A549 treated with RU486 at 1 μM for 4 hours (cell line): Measurements from ENCODE around the gene EFEMP1. TPM values are rescaled to one million over a fixed set of nuclear protein-coding genes. Genes with fewer than 3 reads are reported as not detected.

Experiments used
- total RNA-seq: library from RNA; stranded (reverse); fragments of 200-300 nt; extraction: Qiagen RNA extraction; gene quantifications from 5 replicates; pipeline ENCODE4 v1.2.3, GENCODE V29; 2022; ENCODE audit warnings: low read depth

EFEMP1 gene, protein sequence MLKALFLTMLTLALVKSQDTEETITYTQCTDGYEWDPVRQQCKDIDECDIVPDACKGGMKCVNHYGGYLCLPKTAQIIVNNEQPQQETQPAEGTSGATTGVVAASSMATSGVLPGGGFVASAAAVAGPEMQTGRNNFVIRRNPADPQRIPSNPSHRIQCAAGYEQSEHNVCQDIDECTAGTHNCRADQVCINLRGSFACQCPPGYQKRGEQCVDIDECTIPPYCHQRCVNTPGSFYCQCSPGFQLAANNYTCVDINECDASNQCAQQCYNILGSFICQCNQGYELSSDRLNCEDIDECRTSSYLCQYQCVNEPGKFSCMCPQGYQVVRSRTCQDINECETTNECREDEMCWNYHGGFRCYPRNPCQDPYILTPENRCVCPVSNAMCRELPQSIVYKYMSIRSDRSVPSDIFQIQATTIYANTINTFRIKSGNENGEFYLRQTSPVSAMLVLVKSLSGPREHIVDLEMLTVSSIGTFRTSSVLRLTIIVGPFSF
- 31.1 to 51.4 TPM (median 40.9 TPM) in 5 replicates for total RNA-seq

DNA sequence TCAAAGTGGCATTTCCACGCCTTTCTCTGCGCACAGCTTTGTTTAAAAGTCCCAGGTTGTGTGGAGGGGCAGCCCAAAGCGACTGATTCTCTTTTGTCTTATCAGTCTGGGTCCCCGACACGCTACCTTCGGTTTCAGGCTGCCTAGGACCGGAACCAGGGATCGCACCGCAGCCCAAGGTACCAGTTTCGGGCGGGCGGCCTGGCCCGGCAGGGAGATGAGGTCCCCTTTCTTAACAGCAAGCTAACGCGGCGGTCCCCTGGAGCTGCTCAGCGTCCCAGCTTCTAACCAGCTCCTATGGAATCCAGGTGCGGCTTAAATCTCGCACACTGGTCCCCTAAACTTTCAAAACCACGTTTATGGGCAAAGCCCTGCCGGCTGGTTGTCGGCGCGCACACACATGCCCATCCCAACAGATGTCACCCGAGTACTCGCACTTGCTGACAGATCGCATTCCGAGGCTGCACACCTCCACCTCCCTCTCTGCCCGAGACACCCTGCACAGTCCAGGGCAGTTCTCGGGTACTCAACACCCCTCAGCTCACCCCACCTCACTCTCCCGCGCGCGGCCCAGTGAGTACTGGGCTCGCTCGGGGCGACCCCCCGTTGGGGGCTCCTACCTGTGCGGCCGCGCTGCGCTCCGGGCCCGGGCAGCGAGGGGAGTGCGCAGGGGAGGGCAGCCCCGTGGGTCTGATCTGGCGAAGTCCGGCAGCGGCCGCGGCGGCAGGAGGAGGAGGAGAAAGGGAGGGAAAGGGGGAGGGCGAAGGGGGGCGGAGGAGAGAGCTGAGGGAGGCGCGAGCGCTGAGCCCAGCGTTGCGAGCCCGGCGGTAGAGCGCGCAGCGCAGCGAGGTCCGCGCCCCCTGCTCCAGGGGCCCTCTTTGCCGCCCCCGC, at the start of gene EFEMP1:
Gene EFEMP1 (minus strand): TSS at position 692 of the 891 bp plus-strand sequence. CDS start 1,342 bp downstream, outside the sequence.

Other genes starting within 250 kb of the EFEMP1 start
- gene PNPT1, start 229.9 kb downstream of the EFEMP1 start, total RNA-seq: 27.0 to 52.3 TPM (median 33.5 TPM) in 5 replicates